Esophagus muscularis mucosa (tissue), 4 donors: ENCODE measurements around the gene PGGT1B. TPM values are rescaled to one million over a fixed set of nuclear protein-coding genes. Genes with fewer than 3 reads are reported as not detected.
"Not testable (repeated sequence)": the region's sequence is repeated elsewhere in the genome, so short reads cannot be mapped to it uniquely, and the experiment has no call there.

ENCODE experiments used
- DNase-seq: peaks from one replicate; pipeline ENCODE4 v3.0.0-alpha.2; 2017; ENCODE audit errors: extremely low spot score
- H3K27ac ChIP-seq, 4 donors: fragments of 200-600 bp; sonication (generic); replicated peaks in 1 of 4; 1 replicate in 3 of 4; 2 replicates in 1 of 4; pipeline ENCODE4 v1.5.1; 2016 to 2019; ENCODE audit warnings: mild to moderate bottlenecking in 1 of 4
- H3K27me3 ChIP-seq, 4 donors: fragments of 200-600 bp; sonication (generic); one replicate each; pipeline versions ENCODE4 v1.5.1 to v1.6.0; 2016 to 2019
- H3K36me3 ChIP-seq, 4 donors: fragments of 200-600 bp; sonication (generic); one replicate each; pipeline ENCODE4 v1.5.1; 2016 to 2019
- H3K4me1 ChIP-seq, 4 donors: fragments of 200-600 bp; sonication (generic); one replicate each; pipeline ENCODE4 v1.5.1; 2016 to 2019
- H3K4me3 ChIP-seq, 4 donors: fragments of 200-600 bp; sonication (generic); 1 replicate in 2 of 4; 2 replicates in 2 of 4; pipeline ENCODE4 v1.5.1; 2016 to 2019; ENCODE audit warnings: mild to moderate bottlenecking in 4 of 4, moderate library complexity in 1 of 4
- H3K9me3 ChIP-seq, 4 donors: fragments of 200-600 bp; sonication (generic); 1 replicate in 3 of 4; 2 replicates in 1 of 4; pipeline ENCODE4 v1.5.1; 2016 to 2019
- EP300 ChIP-seq: sonication (generic); formaldehyde crosslinking; IDR thresholded peaks from one replicate; pipeline ENCODE4 v1.6.1; 2017; ENCODE audit warnings: antibody characterized with exemption
- POLR2A ChIP-seq: fragments of 450-650 bp; IDR thresholded peaks from one replicate; pipeline ENCODE4 v1.6.1; 2017; ENCODE audit warnings: antibody characterized with exemption, moderate library complexity, mild to moderate bottlenecking, low read depth
- POLR2AphosphoS5 ChIP-seq, 2 donors: sonication (generic); formaldehyde crosslinking; IDR thresholded peaks; one replicate each; pipeline ENCODE4 v1.6.1; 2017; ENCODE audit warnings: antibody characterized with exemption in 2 of 2
- WGBS: methylation state at CpG from one replicate; pipeline ENCODE4 v1.1.5; 2018; 5-methylcytosine and 5-hydroxymethylcytosine counted together
- intact Hi-C: fragments of 100-400 bp; cut with DNase I; formaldehyde crosslinking; loops from one replicate; pipeline ENCODE4 v1.15.1; 2023
- total RNA-seq, 4 donors: library from RNA; depleted of rRNA; stranded (reverse); fragments of >200 nt; gene quantifications; one replicate each; pipeline versions ENCODE4 v1.1.0 to v1.2.1, GENCODE V29; 2016
- TF ChIP-seq, protein P1 (sequence below), 3 experiments: fragments of 200-600 bp in 2 of 3; fragments of 450-650 bp in 1 of 3; sonication (generic) in 2 of 3; IDR thresholded peaks; one replicate each; pipeline ENCODE4 v1.5.1; 2017 to 2019; ENCODE audit warnings: antibody characterized with exemption in 3 of 3, mild to moderate bottlenecking in 2 of 3, moderate library complexity in 1 of 3

Gene PGGT1B
- total RNA-seq, 4 donors from 2014 or later, result 9.5 to 18.3 (median 10.7) TPM

- 90% methylated on average over 2 of the region's 2 CpGs for WGBS
- intact Hi-C loops, result no loop called here
Measured at GRCh38 chr5:115260248-115260647, 2.4 kb downstream of the PGGT1B start.

GRCh38 chr5:115257981-115258380, 4.7 kb downstream of the PGGT1B start:
- Histone ChIP-seq H3K4me3 (no peak overlapping the region), H3K27me3 (no peaks in the 10 kb centered on the region), H3K4me1 (peaks cover 19 to 45% (median 39%) of the 10 kb centered on the region in 4 donors), H3K27ac (no peak overlapping the region), H3K36me3 (peaks cover 0 to 10% (median 0%) of the 10 kb centered on the region in 4 donors), H3K9me3 (no peaks in the 10 kb centered on the region)
- DNase-seq, result no peak
- intact Hi-C loops, result no loop called here
- TF ChIP-seq, protein P1, sequence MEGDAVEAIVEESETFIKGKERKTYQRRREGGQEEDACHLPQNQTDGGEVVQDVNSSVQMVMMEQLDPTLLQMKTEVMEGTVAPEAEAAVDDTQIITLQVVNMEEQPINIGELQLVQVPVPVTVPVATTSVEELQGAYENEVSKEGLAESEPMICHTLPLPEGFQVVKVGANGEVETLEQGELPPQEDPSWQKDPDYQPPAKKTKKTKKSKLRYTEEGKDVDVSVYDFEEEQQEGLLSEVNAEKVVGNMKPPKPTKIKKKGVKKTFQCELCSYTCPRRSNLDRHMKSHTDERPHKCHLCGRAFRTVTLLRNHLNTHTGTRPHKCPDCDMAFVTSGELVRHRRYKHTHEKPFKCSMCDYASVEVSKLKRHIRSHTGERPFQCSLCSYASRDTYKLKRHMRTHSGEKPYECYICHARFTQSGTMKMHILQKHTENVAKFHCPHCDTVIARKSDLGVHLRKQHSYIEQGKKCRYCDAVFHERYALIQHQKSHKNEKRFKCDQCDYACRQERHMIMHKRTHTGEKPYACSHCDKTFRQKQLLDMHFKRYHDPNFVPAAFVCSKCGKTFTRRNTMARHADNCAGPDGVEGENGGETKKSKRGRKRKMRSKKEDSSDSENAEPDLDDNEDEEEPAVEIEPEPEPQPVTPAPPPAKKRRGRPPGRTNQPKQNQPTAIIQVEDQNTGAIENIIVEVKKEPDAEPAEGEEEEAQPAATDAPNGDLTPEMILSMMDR (IDR thresholded peaks at IDR 0.05), result no peak
- TF ChIP-seq POLR2A (no peak), POLR2AphosphoS5 (IDR thresholded peaks at IDR 0.05) (no peak), EP300 (no peak)

More at GRCh38 chr5:115260248-115260647, 2.4 kb downstream of the PGGT1B start:
- H3K27ac ChIP-seq, result no peak overlapping the region
- no peaks in the 10 kb centered on the region for H3K27me3 ChIP-seq
- DNase-seq, result no peak
- no peaks in the 10 kb centered on the region for H3K9me3 ChIP-seq
- no peak overlapping the region for H3K4me3 ChIP-seq
- peaks cover 0 to 10% (median 7%) of the 10 kb centered on the region in 4 donors for H3K36me3 ChIP-seq
- TF ChIP-seq, protein P1 (IDR thresholded peaks at IDR 0.05), result no peak
- no peak for TF ChIP-seq POLR2A
- TF ChIP-seq POLR2AphosphoS5 (IDR thresholded peaks at IDR 0.05), result no peak
- TF ChIP-seq EP300, result no peak
- H3K4me1 ChIP-seq, result peaks cover 19 to 48% (median 42%) of the 10 kb centered on the region in 4 donors

DNA sequence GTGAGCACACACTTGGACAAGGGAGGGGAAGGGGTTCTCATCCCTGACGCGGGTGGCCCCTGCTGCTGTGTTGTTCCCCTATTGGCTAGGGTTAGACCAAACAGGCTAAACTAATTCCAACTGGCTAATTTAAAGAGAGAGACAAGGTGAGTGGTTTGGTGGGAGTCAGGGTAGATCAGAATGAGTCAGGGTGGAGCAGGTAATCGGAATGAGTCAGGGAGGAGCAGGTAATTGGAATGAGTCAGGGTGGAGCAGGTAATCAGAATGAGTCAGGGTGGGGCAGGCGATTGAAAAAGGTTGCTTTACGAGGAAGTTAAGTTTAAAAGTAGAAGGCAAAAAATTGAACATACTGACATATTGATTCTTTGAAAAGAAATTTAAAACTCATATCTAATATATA, 13.3 kb downstream of the PGGT1B start:
- 78% methylated on average over 5 of the region's 5 CpGs for WGBS
- H3K4me3 ChIP-seq, H3K36me3 ChIP-seq, H3K27ac ChIP-seq, H3K9me3 ChIP-seq, H3K27me3 ChIP-seq, DNase-seq: not testable (repeated sequence)
- H3K4me1 ChIP-seq, result peaks cover 0 to 15% (median 3%) of the 10 kb centered on the region in 4 donors
- intact Hi-C loops, result loop anchor here (10.0 kb wide), 1 partner anchor 1635 kb away; no protein-coding TSS in a partner anchor

DNA sequence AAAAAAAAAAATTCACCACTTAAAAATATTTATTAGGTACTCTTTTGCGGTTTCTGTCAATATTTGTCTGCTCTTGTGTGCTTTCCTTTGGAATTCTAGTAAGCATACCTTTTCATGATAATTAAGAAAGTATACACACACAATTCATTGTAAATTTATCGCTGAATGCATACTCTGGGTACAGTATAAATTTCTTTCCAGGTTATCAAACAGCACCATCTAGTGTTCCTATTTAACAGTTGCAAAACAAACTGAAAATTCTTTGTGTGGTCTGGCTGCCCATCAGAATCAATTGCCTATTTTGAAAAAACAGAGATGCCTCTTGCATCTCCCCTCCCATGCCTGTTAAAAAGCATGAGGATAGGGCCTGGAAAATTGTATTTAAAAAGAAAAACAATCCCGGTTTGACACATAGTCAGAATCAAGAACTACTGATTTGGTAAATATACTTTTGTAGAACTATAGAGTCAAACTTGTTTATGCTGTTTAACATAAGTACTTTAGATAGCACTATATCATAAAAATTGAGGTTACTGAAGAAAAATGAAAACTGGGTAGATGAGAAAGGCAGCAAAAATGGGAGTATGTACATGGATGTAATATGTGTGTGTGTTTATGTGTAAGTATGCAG, 16.2 kb downstream of the PGGT1B start:
- intact Hi-C loops, result loop anchor here (2.0 to 10.0 kb wide), 2 partner anchors 148 to 1632 kb away; no protein-coding TSS in a partner anchor
- Histone ChIP-seq H3K36me3 (peaks cover 0 to 9% (median 0%) of the 10 kb centered on the region in 4 donors), H3K27me3 (no peaks in the 10 kb centered on the region), H3K4me3 (no peak overlapping the region), H3K27ac (no peak overlapping the region), H3K9me3 (no peaks in the 10 kb centered on the region), H3K4me1 (peaks cover 10 to 31% (median 23%) of the 10 kb centered on the region in 4 donors)
- no peak for TF ChIP-seq EP300
- TF ChIP-seq, protein P1 (IDR thresholded peaks at IDR 0.05), result peak; percentile 63 to 74 (median 64)
- 39% methylated on average over 3 of the region's 3 CpGs for WGBS
- DNase-seq, result no peak

DNA sequence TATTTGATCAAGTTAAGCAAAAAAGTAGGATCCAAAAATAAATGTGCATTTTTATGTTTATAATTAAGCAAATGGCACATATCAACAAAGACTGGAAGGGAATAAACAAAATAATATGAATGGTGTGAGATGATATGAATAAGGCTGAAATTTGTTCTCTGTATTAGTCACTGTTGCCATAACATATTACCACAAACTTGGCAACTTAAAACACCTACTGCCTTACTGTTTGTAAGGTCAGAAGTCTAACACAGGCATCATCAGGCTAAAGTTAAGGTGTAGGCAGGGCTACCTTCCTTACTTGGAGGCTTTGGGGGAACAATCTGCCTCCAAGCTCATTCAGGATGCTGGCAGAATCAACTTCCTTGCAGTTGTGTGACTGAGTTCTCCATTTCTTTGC, 19.3 kb downstream of the PGGT1B start:
- no peak for TF ChIP-seq POLR2A
- no peak for TF ChIP-seq POLR2AphosphoS5 (IDR thresholded peaks at IDR 0.05)
- TF ChIP-seq, protein P1 (IDR thresholded peaks at IDR 0.05), result no peak
- no peak for TF ChIP-seq EP300
- Histone ChIP-seq H3K27me3 (no peaks in the 10 kb centered on the region), H3K36me3 (peaks cover 11 to 36% (median 22%) of the 10 kb centered on the region in 4 donors), H3K4me1 (peaks cover 10 to 24% (median 22%) of the 10 kb centered on the region in 4 donors), H3K4me3 (no peak overlapping the region), H3K9me3 (no peaks in the 10 kb centered on the region), H3K27ac (no peak overlapping the region)
- DNase-seq, result no peak
- intact Hi-C loops, result loop anchor here (10.0 kb wide), 1 partner anchor 1629 kb away; no protein-coding TSS in a partner anchor
